HEK293 (cell line): ENCODE results near the gene TREX2.
A peak's percentile ranks its signal among the peaks of the same experiment; 100 is the strongest.

Experiments used
- CTCF ChIA-PET: fragments of 350-600 bp; formaldehyde crosslinking; extraction: SDS; loops from one replicate; lab custom pipeline; 2021; ENCODE audit warnings: antibody characterized with exemption; lab: Yijun Ruan, JAX
- POLR2A ChIA-PET: fragments of 300-600 bp; formaldehyde crosslinking; extraction: SDS; loops from one replicate; lab custom pipeline; 2020; ENCODE audit warnings: antibody characterized with exemption, inconsistent platforms; lab: Yijun Ruan, JAX
- H3K27ac ChIP-seq: fragments of 200-500 bp; sonication (Bioruptor generic); 2 replicates; pipeline ENCODE4 v1.5.1; 2014; ENCODE audit warnings: low read depth, low read length, control low read depth, inconsistent platforms; ENCODE audit errors: extremely low read depth
- H3K36me3 ChIP-seq, 2 experiments: fragments of 200-500 bp in 1 of 2; sonication (Bioruptor generic) in 1 of 2; 1 replicate in 1 of 2; 2 replicates in 1 of 2; pipeline ENCODE4 v1.5.1; 2014 to 2017; ENCODE audit warnings: inconsistent platforms in 2 of 2, low read length in 2 of 2; ENCODE audit not compliant: control insufficient read depth in 2 of 2, insufficient read depth in 1 of 2
- H3K4me1 ChIP-seq: fragments of 200-500 bp; sonication (Bioruptor generic); 2 replicates; pipeline ENCODE4 v1.5.1; 2014; ENCODE audit warnings: mild to moderate bottlenecking, low read length, inconsistent platforms; ENCODE audit not compliant: control insufficient read depth, insufficient read depth
- H3K4me3 ChIP-seq: 2 replicates; pipeline ENCODE4 v1.5.1; 2011; ENCODE audit warnings: low read depth, mild to moderate bottlenecking, control low read depth, low read length, moderate library complexity
- H3K9me3 ChIP-seq: fragments of 200-500 bp; sonication (Bioruptor generic); 2 replicates; pipeline ENCODE4 v1.5.1; 2014; ENCODE audit warnings: low read depth, low read length, inconsistent platforms; ENCODE audit not compliant: control insufficient read depth, insufficient read depth
- EGR2 ChIP-seq: fragments of 450-650 bp; formaldehyde crosslinking; IDR thresholded peaks from 2 replicates; pipeline ENCODE4 v1.5.1; 2016; ENCODE audit warnings: low read depth, missing biosample characterization, missing genetic modification characterization
- KLF1 ChIP-seq: fragments of 450-650 bp; formaldehyde crosslinking; IDR thresholded peaks from 2 replicates; pipeline ENCODE4 v1.5.1; 2016; ENCODE audit warnings: missing biosample characterization, missing genetic modification characterization
- KLF10 ChIP-seq: fragments of 450-650 bp; IDR thresholded peaks from 2 replicates; pipeline ENCODE4 v1.5.1; 2018; ENCODE audit warnings: missing biosample characterization, mild to moderate bottlenecking, missing genetic modification characterization
- KLF16 ChIP-seq: fragments of 450-650 bp; formaldehyde crosslinking; IDR thresholded peaks from 2 replicates; pipeline ENCODE4 v1.5.1; 2017; ENCODE audit warnings: missing biosample characterization, missing genetic modification characterization
- KLF8 ChIP-seq: fragments of 450-650 bp; formaldehyde crosslinking; IDR thresholded peaks from 2 replicates; pipeline ENCODE4 v1.5.1; 2016; ENCODE audit warnings: missing biosample characterization, missing genetic modification characterization
- SP3 ChIP-seq: fragments of 450-650 bp; formaldehyde crosslinking; IDR thresholded peaks from 2 replicates; pipeline ENCODE4 v1.5.1; 2016; ENCODE audit warnings: missing biosample characterization, missing genetic modification characterization
- ZBTB7A ChIP-seq: fragments of 450-650 bp; formaldehyde crosslinking; IDR thresholded peaks from 2 replicates; pipeline ENCODE4 v1.5.1; 2016; ENCODE audit warnings: low read depth, missing biosample characterization, missing genetic modification characterization
- ZEB2 ChIP-seq: fragments of 450-650 bp; formaldehyde crosslinking; IDR thresholded peaks from 2 replicates; pipeline ENCODE4 v1.5.1; 2016; ENCODE audit warnings: missing biosample characterization, missing genetic modification characterization
- ZFHX2 ChIP-seq: fragments of 450-650 bp; formaldehyde crosslinking; conservative IDR thresholded peaks from 2 replicates; pipeline ENCODE4 v1.5.1; 2016; ENCODE audit warnings: missing biosample characterization, missing genetic modification characterization
- ZIC2 ChIP-seq: fragments of 450-650 bp; formaldehyde crosslinking; IDR thresholded peaks from 2 replicates; pipeline ENCODE4 v1.5.1; 2016; ENCODE audit warnings: missing biosample characterization, missing genetic modification characterization
- ZNF148 ChIP-seq: fragments of 450-650 bp; formaldehyde crosslinking; IDR thresholded peaks from 2 replicates; pipeline ENCODE4 v1.5.0; 2017; ENCODE audit warnings: missing biosample characterization, missing genetic modification characterization, borderline replicate concordance
- ZNF175 ChIP-seq: fragments of 450-650 bp; formaldehyde crosslinking; IDR thresholded peaks from 2 replicates; pipeline ENCODE4 v1.5.1; 2016; ENCODE audit warnings: missing biosample characterization, missing genetic modification characterization
- ZNF335 ChIP-seq: fragments of 450-650 bp; formaldehyde crosslinking; conservative IDR thresholded peaks from 2 replicates; pipeline ENCODE4 v1.5.1; 2016; ENCODE audit warnings: missing biosample characterization, missing genetic modification characterization
- ZNF394 ChIP-seq: fragments of 450-650 bp; formaldehyde crosslinking; IDR thresholded peaks from 2 replicates; pipeline ENCODE4 v1.5.1; 2016; ENCODE audit warnings: missing biosample characterization, missing genetic modification characterization, mild to moderate bottlenecking, moderate library complexity, borderline replicate concordance
- ZNF416 ChIP-seq: fragments of 450-650 bp; formaldehyde crosslinking; IDR thresholded peaks from 2 replicates; pipeline ENCODE4 v1.5.1; 2016; ENCODE audit warnings: missing biosample characterization, missing genetic modification characterization
- ZNF423 ChIP-seq: fragments of 450-650 bp; formaldehyde crosslinking; IDR thresholded peaks from 2 replicates; pipeline ENCODE4 v1.5.1; 2016; ENCODE audit warnings: missing biosample characterization, missing genetic modification characterization
- ZNF449 ChIP-seq: fragments of 450-650 bp; formaldehyde crosslinking; IDR thresholded peaks from 2 replicates; pipeline ENCODE4 v1.5.1; 2017; ENCODE audit warnings: missing biosample characterization, mild to moderate bottlenecking, missing genetic modification characterization, moderate library complexity
- ZNF501 ChIP-seq: fragments of 450-650 bp; formaldehyde crosslinking; IDR thresholded peaks from 2 replicates; pipeline ENCODE4 v1.5.1; 2016; ENCODE audit warnings: missing biosample characterization, missing genetic modification characterization
- ZNF518A ChIP-seq: fragments of 450-650 bp; formaldehyde crosslinking; conservative IDR thresholded peaks from 2 replicates; pipeline ENCODE4 v1.5.1; 2016; ENCODE audit warnings: low read depth, missing biosample characterization, missing genetic modification characterization
- ZNF549 ChIP-seq: fragments of 450-650 bp; IDR thresholded peaks from 2 replicates; pipeline ENCODE4 v1.5.1; 2018; ENCODE audit warnings: missing biosample characterization, missing genetic modification characterization, mild to moderate bottlenecking, inconsistent platforms, moderate library complexity
- ZNF571 ChIP-seq: fragments of 450-650 bp; formaldehyde crosslinking; IDR thresholded peaks from 2 replicates; pipeline ENCODE4 v1.5.0; 2017; ENCODE audit warnings: missing biosample characterization, missing genetic modification characterization
- ZNF654 ChIP-seq: fragments of 450-650 bp; formaldehyde crosslinking; IDR thresholded peaks from 2 replicates; pipeline ENCODE4 v1.5.1; 2016; ENCODE audit warnings: low read depth, missing biosample characterization, missing genetic modification characterization
- ZNF704 ChIP-seq: fragments of 450-650 bp; formaldehyde crosslinking; IDR thresholded peaks from 2 replicates; pipeline ENCODE4 v1.5.1; 2016; ENCODE audit warnings: missing biosample characterization, missing genetic modification characterization
- ZNF785 ChIP-seq: fragments of 450-650 bp; formaldehyde crosslinking; IDR thresholded peaks from 2 replicates; pipeline ENCODE4 v1.5.1; 2016; ENCODE audit warnings: missing biosample characterization, missing genetic modification characterization
- ZSCAN16 ChIP-seq: fragments of 450-650 bp; formaldehyde crosslinking; IDR thresholded peaks from 2 replicates; pipeline ENCODE4 v1.5.1; 2016; ENCODE audit warnings: missing biosample characterization, missing genetic modification characterization

The TREX2 gene

GRCh38 chrX:153470411-153471363, 24.8 kb upstream of the TREX2 start, which contains the start of gene HAUS7 (continued):
- TF ChIP-seq ZNF394 (tag by site-specific recombination) (0 out of 2 replicates have a peak, but pooled peaks have one; percentile 25), EGR2 (tag by site-specific recombination) (peak; percentile 38; the same call in 1 of the 2 replicates), ZNF571 (tag by site-specific recombination) (no peak), ZNF449 (no peak), ZNF785 (tag by site-specific recombination) (no peak), ZNF423 (tag by site-specific recombination) (peak; percentile 57; the same call in 1 of the 2 replicates), KLF1 (peak; percentile 8; the same call in 1 of the 2 replicates), ZNF175 (tag by site-specific recombination) (no peak), ZEB2 (peak; percentile 37; the same call in 1 of the 2 replicates), ZNF654 (tag by site-specific recombination) (peak; percentile 51), ZIC2 (tag by site-specific recombination) (peak; percentile 4; the same call in 1 of the 2 replicates), ZNF335 (tag by site-specific recombination) (peak; percentile 75), KLF8 (tag by site-specific recombination) (peak; percentile 79; the same call in 1 of the 2 replicates), ZFHX2 (tag by site-specific recombination) (peak; percentile 67), ZNF416 (tag by site-specific recombination) (no peak), KLF16 (tag by site-specific recombination) (no peak), ZNF148 (tag by site-specific recombination) (no peak), KLF10 (tag by site-specific recombination) (peak; percentile 41), ZSCAN16 (no peak), ZNF549 (tag by site-specific recombination) (no peak), SP3 (tag by site-specific recombination) (peak; percentile 83), ZNF501 (tag by site-specific recombination) (0 out of 2 replicates have a peak, but pooled peaks have one; percentile 46)

- POLR2A ChIA-PET = interaction anchor here (1.8 kb wide), 1 partner anchor 37 kb away, joined by 5 read pairs; no protein-coding TSS in a partner anchor
- CTCF ChIA-PET = interaction anchor here (0.6 to 8.6 kb wide), 15 partner anchors 9 to 529 kb away, joined by 3 to 89 read pairs (median 4); no protein-coding TSS in a partner anchor
- peak overlapping the region; percentile 55; the same call in 1 of the 2 replicates for H3K27ac ChIP-seq
- TF ChIP-seq ZBTB7A (tag by site-specific recombination) (no peak), ZNF518A (tag by site-specific recombination) (no peak), ZNF704 (0 out of 2 replicates have a peak, but pooled peaks have one; percentile 24)
These were observed 24.1 kb upstream of the TREX2 start for GRCh38 chrX:153469811-153470410.

More at GRCh38 chrX:153469811-153470410, 24.1 kb upstream of the TREX2 start:
- no peaks in the 10 kb centered on the region for H3K9me3 ChIP-seq
- H3K36me3 ChIP-seq = peaks cover 0 to 26% of the 10 kb centered on the region in 2 experiments; a peak in 1 of 3 replicates
- peak overlapping the region; percentile 67 for H3K4me3 ChIP-seq
- no peaks in the 10 kb centered on the region for H3K4me1 ChIP-seq
